SIG-M5 treated with dmso at 0.1 percent for 504 hours (cell line): Measurements from ENCODE around the gene RNU5D-1.
A peak's percentile ranks its signal among the peaks of the same experiment; 100 is the strongest.

Source experiments
- DNase-seq: peaks from one replicate; lab custom pipeline; 2025; ENCODE audit not compliant: unreplicated experiment; lab: John Stamatoyannopoulos, UW

RNU5D-1 gene

GRCh38 chr1:44733365-44733764 lies 2.4 kb upstream of the RNU5D-1 start:
- DNase-seq = no peak

DNA sequence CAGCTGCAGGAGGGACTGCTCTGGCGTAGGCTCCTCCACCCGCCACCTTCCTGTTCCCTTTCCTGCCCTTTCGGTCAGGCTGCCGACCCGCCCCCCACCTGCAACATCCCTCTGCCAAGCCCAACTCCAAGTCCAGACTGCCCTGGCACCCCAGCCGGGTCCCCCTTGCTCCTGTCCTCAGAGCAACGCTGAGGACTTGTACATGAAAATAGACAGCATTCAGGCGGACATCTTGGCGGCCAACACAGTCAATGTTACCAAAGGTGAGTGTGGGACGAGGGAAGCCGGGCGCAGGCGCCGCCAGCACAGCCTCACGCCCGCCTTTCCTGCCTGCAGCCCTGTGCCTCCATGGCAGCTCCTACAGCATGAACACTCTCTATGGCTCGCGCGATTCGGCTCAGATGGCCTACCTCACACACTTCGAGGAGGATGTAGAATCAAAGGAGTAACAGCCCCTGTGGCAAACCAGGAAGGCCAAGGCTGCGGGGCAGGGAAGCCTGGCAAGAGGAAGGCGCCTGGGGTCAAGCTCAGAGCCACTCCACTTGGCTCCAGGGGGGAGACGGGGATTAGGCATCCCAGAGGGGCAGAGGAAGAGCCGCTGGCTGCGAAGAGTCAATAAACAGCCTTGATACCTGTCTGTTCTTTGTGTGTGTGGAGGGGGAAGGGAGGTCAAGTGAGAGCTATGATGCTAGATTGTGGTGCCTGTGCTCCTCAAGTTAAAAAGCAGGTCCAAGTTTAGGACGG lies 5.8 kb downstream of the RNU5D-1 start:
- DNase-seq = no peak

- no peak for DNase-seq
These were observed 6.5 kb downstream of the RNU5D-1 start for GRCh38 chr1:44724296-44724954.

GRCh38 chr1:44723496-44724295 lies 7.3 kb downstream of the RNU5D-1 start:
- DNase-seq = peak; percentile 94

- peak; percentile 28 for DNase-seq
These were observed 7.9 kb downstream of the RNU5D-1 start for GRCh38 chr1:44723064-44723463.

- peak; percentile 98 for DNase-seq
These were observed 9.2 kb downstream of the RNU5D-1 start for GRCh38 chr1:44721485-44722361.

DNA sequence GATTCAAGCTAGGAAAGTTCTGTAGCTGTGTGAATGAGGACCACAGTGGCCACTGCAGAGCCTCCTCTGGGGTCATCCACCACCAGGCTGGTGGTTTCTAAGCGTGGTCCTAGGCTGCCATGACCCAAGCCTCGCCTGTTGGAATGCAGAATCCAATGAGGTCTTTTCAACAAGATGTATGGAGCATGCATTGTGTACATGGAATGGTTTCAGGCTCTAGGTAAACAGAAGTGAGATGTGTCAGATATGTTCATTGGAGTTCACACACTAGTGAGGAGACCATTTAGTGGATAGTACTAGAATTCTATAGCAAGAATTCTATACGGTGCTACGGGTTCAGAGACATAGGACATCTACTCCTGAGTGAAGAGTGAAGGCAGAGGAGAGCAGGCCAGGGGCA lies 10.7 kb downstream of the RNU5D-1 start:
- no peak for DNase-seq

GRCh38 chr1:44719318-44719717 lies 11.7 kb downstream of the RNU5D-1 start:
- no peak for DNase-seq

DNA sequence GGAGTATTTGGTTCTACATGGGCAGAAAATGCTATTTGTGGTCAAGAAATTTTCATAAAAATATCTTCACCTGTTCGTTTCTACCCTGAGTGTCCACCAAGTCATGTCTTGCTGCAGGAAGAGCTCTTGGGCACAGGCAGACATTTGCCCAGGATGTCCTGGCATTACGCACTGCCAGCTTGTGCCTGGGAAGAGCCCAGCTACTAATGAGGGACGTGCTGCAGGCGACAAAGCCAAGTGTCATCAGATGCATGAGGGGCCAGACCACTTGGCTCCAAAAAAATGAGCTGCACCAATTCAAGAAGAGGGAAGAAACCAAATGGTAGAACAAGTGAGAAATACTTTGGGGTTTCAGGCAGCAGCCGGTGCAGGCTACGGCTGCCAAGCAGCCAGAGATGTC lies 12.9 kb downstream of the RNU5D-1 start:
- DNase-seq = no peak

DNA sequence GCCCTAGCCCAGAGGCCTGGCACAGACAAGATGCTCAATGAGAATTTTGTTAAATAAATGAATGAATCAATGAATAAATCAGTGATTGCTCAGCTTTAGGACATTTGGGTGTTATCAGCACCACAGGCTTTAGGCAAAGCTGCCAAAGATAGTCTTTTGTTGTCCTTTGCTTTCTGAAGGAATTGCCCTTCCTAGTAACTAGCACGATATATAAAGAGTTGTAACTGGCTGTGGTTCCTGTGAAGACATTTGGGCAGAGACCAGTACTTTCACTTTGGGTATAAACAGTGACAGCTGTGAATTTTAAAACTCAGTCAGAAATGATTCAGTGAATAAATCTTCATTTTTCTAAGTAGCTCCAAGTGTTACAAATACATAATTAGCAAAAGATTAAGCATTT lies 13.3 kb downstream of the RNU5D-1 start:
- no peak for DNase-seq

- no peak for DNase-seq
These were observed 13.8 kb downstream of the RNU5D-1 start for GRCh38 chr1:44717156-44717555.

- peak; percentile 85 for DNase-seq
These were observed 15.9 kb downstream of the RNU5D-1 start for GRCh38 chr1:44714944-44715571.

DNA sequence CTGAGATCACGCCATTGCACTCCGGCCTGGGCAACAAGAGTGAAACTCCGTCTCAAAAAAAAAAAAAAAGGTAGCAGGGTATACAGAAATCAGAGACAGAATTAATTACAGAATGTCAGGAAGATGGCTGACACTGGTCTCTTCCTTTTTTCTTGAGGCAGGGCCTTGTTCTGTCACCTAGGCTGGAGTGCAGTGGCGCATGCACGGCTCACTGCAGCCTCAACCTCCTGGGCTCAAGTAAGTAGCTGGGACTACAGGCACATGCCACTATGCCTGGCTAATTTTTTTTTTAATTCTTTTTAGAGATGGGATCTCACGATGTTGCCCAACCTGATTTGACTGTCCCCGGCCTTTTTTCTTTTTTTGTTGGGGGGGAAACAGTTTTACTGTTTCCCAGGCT lies 16.4 kb downstream of the RNU5D-1 start:
- no peak for DNase-seq

- DNase-seq = no peak
These were observed 17.6 kb downstream of the RNU5D-1 start for GRCh38 chr1:44713321-44713781.

GRCh38 chr1:44707959-44708831 lies 22.8 kb downstream of the RNU5D-1 start:
- peak; percentile 75 for DNase-seq

DNA sequence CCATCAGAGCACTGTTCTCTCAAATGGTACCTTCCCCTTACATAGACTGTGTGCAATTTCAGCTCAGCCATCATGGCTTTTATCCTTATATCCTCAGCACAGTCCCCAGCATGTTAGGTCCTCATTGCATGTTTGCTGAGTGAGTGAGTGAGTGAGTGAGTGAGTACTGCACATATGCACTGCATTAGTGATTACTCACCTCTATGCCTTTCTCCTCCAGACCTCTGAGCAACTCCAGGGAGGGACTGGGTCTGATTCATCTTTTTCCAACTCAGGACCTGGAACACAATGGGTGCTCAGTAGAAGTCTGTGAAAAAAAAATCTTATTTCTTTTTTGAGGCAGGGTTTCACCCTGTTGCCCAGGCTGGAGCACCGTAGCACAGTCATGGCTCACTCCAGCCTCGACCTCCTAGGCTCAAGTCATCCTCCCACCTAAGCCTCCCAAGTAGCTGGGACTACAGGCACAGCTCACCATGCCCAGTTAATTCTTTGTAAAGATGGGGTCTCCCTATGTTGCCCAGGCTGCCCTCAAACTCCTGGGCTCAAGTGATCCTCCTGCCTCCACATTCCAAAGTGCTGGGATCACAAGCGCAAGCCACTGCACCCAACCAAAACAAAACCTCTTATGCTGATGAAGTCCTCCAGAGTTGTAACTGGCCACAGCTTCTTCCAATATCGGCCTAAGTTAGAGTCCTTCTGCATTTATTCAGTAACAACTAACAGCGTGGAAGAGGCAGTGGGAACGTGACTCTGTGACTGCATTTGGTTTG lies 23.7 kb downstream of the RNU5D-1 start:
- no peak for DNase-seq

- no peak for DNase-seq
These were observed 25.0 kb downstream of the RNU5D-1 start for GRCh38 chr1:44705938-44706337.

GRCh38 chr1:44705470-44705869 lies 25.5 kb downstream of the RNU5D-1 start:
- DNase-seq = no peak

GRCh38 chr1:44701141-44701573 lies 29.8 kb downstream of the RNU5D-1 start:
- DNase-seq = no peak
